Lower leg skin (tissue), 4 donors: ENCODE measurements around the gene ABHD16B. TPM values are rescaled to one million over a fixed set of nuclear protein-coding genes. Genes with fewer than 3 reads are reported as not detected.

Experiments
- DNase-seq, 2 donors: peaks; one replicate each; pipeline ENCODE4 v3.0.0-alpha.2; 2019; ENCODE audit warnings: low spot score in 2 of 2
- H3K4me3 ChIP-seq: fragments of 200-600 bp; sonication (generic); 2 replicates; pipeline ENCODE4 v1.5.1; 2017; ENCODE audit warnings: mild to moderate bottlenecking, low read depth; ENCODE audit not compliant: poor library complexity, severe bottlenecking
- POLR2A ChIP-seq, 2 donors: fragments of 450-650 bp; IDR thresholded peaks; one replicate each; pipeline ENCODE4 v1.6.1; 2016 to 2017; ENCODE audit warnings: antibody characterized with exemption in 2 of 2, mild to moderate bottlenecking in 1 of 2, moderate library complexity in 1 of 2
- WGBS, 2 donors: methylation state at CpG; one replicate each; pipeline ENCODE4 v1.1.5; 2018; 5-methylcytosine and 5-hydroxymethylcytosine counted together
- intact Hi-C: fragments of 100-400 bp; cut with DNase I; formaldehyde crosslinking; loops from one replicate; pipeline ENCODE4 v1.15.0; 2023; ENCODE audit warnings: low total_unique reads
- total RNA-seq, 4 donors: library from RNA; depleted of rRNA; stranded (reverse); fragments of >200 nt; gene quantifications; one replicate each; pipeline ENCODE4 v1.1.0, GENCODE V29; 2016
- TF ChIP-seq, protein P1 (sequence below), 3 donors: fragments of 450-650 bp; IDR thresholded peaks; one replicate each; pipeline ENCODE4 v1.5.1; 2016; ENCODE audit warnings: antibody characterized with exemption in 3 of 3, mild to moderate bottlenecking in 3 of 3, moderate library complexity in 2 of 3

ABHD16B gene
- total RNA-seq, 4 donors from 2014 or later = not detected

DNA sequence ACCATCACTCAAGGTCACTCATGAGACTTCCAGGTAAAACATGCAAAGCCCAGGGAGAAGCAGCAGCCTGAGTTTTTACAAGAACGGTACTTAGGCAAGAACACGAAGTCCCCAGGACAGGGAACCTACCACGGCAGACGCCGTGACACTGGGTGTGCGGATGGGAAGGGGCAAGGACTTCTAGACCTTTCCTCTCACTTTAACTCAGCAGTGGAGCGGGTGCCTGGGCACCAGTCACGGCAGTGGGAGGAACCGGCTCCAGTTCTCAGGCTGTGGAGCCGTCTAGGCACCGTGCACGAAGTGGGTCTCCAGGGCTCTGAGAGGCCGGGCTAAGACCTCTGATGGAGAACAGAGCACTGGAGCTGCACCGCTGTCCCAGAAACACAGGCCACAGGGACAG lies 32.8 kb upstream of the ABHD16B start:
- 84 to 89% methylated on average over 14 of the region's 14 CpGs for whole genome bisulfite sequencing, 2 donors
- DNase-seq = no peak
- TF ChIP-seq POLR2A (IDR thresholded peaks at IDR 0.05) = no peak
- TF ChIP-seq, protein P1, sequence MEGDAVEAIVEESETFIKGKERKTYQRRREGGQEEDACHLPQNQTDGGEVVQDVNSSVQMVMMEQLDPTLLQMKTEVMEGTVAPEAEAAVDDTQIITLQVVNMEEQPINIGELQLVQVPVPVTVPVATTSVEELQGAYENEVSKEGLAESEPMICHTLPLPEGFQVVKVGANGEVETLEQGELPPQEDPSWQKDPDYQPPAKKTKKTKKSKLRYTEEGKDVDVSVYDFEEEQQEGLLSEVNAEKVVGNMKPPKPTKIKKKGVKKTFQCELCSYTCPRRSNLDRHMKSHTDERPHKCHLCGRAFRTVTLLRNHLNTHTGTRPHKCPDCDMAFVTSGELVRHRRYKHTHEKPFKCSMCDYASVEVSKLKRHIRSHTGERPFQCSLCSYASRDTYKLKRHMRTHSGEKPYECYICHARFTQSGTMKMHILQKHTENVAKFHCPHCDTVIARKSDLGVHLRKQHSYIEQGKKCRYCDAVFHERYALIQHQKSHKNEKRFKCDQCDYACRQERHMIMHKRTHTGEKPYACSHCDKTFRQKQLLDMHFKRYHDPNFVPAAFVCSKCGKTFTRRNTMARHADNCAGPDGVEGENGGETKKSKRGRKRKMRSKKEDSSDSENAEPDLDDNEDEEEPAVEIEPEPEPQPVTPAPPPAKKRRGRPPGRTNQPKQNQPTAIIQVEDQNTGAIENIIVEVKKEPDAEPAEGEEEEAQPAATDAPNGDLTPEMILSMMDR (IDR thresholded peaks at IDR 0.05) = no peak
- no peak overlapping the region for H3K4me3 ChIP-seq
- intact Hi-C loops = no loop called here

DNA sequence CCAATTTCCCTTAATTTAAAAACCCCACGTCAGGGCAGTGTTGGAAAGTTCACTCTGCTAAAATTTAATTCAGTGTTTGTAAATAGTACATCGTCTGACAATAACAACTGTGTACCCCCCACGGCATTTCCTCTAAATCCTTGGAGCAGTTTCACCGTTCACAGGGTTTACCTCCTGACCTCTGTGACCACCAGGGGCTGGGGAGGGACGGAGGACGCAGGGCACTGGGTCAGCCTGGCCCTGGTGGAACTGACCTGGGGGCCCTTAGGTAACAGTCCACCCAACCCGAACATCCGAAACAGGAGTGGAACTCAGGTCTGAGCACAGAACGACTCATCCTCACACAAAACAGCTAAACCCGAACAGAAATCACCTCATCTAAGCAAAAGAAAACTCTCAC lies 32.3 kb upstream of the ABHD16B start:
- no peak for DNase-seq
- intact Hi-C loops = no loop called here
- no peak overlapping the region for H3K4me3 ChIP-seq
- TF ChIP-seq, protein P1 (IDR thresholded peaks at IDR 0.05) = no peak
- TF ChIP-seq POLR2A (IDR thresholded peaks at IDR 0.05) = no peak
- 76 to 77% methylated on average over 10 of the region's 10 CpGs for WGBS, 2 donors

DNA sequence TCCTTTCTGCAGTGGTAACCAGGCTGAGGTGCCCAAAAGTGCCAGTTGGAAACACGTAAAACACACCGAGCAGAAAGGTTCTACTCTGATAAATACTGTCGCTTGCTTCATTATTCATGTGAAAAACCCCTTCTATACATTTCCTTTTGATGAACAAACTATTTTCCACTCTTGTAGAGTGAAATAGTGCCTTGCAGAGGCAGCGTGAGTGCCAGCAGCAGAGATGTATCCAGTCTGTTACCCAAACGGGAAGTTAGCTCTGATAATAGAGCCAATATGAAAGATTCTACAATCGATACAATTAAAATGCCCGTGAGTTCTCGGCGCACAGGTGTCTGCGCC lies 31.7 kb upstream of the ABHD16B start:
- DNase-seq = no peak
- intact Hi-C loops = no loop called here
- WGBS, 2 donors = 12 to 15% methylated on average over 10 of the region's 10 CpGs
- peak overlapping the region; percentile 62 for H3K4me3 ChIP-seq
- TF ChIP-seq, protein P1 (IDR thresholded peaks at IDR 0.05) = no peak
- no peak for TF ChIP-seq POLR2A (IDR thresholded peaks at IDR 0.05)

DNA sequence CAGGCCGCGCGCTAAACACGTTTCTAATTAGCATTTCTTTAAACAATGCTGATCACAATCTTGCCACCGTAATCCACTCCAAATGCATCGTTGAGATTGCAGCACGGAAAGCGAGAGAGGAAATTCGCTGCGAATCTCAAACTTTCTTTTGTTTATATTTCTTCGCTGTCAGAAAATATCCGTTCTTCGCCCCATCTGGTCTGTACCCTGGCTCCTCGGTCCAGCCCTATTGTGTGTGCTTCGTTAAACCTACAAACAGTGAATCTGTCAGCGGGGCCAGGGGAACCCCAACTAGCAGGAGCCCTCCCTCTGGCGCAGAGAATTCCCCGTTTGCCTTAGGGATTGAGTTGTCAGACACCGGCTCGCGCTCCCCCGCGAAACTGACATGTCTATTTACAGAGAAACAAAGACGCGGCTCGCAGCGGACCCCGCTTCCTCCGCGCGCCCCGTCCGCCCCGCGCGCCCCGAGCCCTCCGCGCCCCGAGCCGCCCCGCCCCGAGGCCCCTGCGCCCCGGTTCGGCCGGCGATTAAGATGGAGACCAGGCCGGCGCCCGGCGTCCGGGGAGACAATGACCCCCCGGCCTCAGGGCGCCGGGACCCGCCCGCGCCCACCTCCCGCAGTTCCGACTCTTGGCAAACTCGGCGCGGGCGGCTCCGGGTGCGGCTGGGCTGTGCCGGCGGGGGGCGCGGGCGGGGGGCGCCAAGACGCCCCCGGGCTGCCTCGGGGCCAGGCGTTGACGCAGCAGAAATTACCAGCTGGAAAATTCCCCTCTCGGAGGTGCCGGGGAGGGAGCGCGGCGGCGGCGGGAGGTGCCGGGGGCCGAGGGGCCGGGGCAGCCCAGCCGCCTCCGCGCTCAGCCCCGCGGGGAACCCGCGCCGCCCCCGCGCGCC lies 31.1 kb upstream of the ABHD16B start:
- TF ChIP-seq, protein P1 (IDR thresholded peaks at IDR 0.05) = no peak
- TF ChIP-seq POLR2A (IDR thresholded peaks at IDR 0.05) = no peak
- no peak for DNase-seq
- intact Hi-C loops = no loop called here
- H3K4me3 ChIP-seq = peak overlapping the region; percentile 62
- WGBS, 2 donors = 1 to 2% methylated on average over 32 to 38 of the region's 99 CpGs

DNA sequence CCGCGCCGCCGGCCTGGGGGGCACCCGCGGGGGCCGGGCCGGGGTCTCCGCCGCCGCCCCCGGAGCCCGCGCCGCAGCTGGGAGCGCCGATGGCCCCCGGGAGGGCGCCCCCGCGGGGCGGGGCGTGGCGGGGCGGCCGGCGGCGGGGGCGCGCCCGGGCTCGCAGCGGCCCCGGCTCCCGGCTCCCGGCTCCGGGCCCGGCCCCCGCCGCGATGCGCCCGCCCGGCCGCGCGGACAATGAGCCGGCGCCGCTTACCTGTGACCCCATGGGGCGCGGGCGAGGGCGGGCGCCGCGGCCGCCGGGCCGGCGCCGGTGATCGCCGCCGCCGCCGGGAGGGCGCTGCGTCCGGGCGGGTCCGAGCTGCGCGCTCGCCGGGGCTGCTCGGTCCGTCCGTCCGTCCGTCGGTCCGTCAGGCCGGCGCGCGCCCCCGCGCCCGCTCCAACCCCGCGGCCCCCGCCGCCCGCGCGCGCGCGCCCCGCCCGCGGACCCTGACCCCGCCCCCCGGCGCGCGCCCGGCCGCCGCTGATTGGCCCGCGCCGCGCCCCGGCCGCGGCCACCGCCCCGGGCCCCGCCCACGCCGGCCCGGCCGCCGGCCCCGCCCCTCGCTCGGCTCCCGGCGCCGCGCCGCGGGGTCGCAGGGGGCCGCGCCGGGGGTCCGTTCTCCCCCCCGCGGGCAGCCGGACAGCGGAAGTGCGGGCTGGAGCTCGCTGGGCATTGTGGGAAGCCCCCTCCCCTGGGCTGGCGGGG lies 30.3 kb upstream of the ABHD16B start, which contains the start of gene ZBTB46:
TSS of gene ZBTB46 (minus strand) at position 424 of the 748 bp plus-strand sequence. CDS start 40,507 bp downstream, outside the sequence.
- WGBS, 2 donors = no CpG with 5 or more reads among the region's 147 CpGs
- intact Hi-C loops = no loop called here
- DNase-seq = no peak
- H3K4me3 ChIP-seq = peak within 1 kb of the TSS; percentile 62
- TF ChIP-seq POLR2A (IDR thresholded peaks at IDR 0.05) = no peak

DNA sequence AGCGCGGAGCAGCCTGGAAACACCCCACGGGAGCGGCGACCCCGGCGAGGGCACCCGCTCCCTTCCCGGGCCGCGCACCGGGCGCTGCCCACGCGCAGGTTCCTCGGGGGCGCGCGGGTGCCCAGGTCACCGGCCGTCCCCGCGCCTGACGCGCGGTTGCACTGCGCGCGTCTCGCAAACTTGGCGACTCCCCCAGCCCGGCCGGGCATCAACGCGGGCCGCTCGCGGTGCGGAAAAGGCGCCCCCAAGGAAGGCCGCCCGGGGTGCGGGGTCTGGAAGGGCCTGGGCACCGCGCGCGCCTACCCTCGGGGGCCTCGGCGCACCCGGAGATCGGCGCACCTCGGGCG lies 29.7 kb upstream of the ABHD16B start:
- DNase-seq = no peak
- H3K4me3 ChIP-seq = peak overlapping the region; percentile 30
- intact Hi-C loops = no loop called here
- TF ChIP-seq, protein P1 (IDR thresholded peaks at IDR 0.05) = no peak
- no peak for TF ChIP-seq POLR2A (IDR thresholded peaks at IDR 0.05)
- 1% methylated on average over 23 of the region's 55 CpGs; no CpG with 5 or more reads in 1 of the 2 donors for WGBS, 2 donors
